ENCODE data around the gene PCGF5.

Gene PCGF5

GRCh38 chr10:91220954-91221675, 652 bp downstream of the PCGF5 start:
- no peak for TF ChIP-seq EZH2phosphoT487 (IDR thresholded peaks at IDR 0.05; ENCODE audit: borderline replicate concordance)
- no peak for TF ChIP-seq CTCF (conservative IDR thresholded peaks at IDR 0.05; ENCODE audit: low read length)
- Histone ChIP-seq H3K4me1 (ENCODE audit: insufficient read depth, low read length, poor library complexity, severe bottlenecking) (peaks cover 42% of the 10 kb centered on the region), H3K27me3 (ENCODE audit: insufficient read depth, low read length, poor library complexity, severe bottlenecking) (no peaks in the 10 kb centered on the region), H3F3A (ENCODE audit: low read depth) (no peaks in the 10 kb centered on the region), H3K79me2 (ENCODE audit: insufficient read depth, low read length) (peaks cover 36% of the 10 kb centered on the region), H3K9ac (ENCODE audit: low read depth, low read length, poor library complexity, severe bottlenecking) (peak overlapping the region; percentile 90), H3K36me3 (ENCODE audit: insufficient read depth, low read length) (no peaks in the 10 kb centered on the region), H3K9me2 (replicated peaks; ENCODE audit: low read depth, low read length) (no peaks in the 10 kb centered on the region), H4K20me1 (ENCODE audit: insufficient read depth, low read length, poor library complexity, severe bottlenecking) (peaks cover 25% of the 10 kb centered on the region), H2AFZ (ENCODE audit: low read length) (peak overlapping the region; percentile 78; the same call in 1 of the 2 replicates), H3K4me2 (ENCODE audit: low read depth, low read length, poor library complexity, severe bottlenecking) (peak overlapping the region; percentile 85), H3K4me3 (ENCODE audit: low read length, poor library complexity, severe bottlenecking) (peak overlapping the region; percentile 78), H3K9me3 (ENCODE audit: insufficient read depth, low read depth, low read length) (no peaks in the 10 kb centered on the region)

- H2AFZ ChIP-seq (ENCODE audit: low read length), result no peak overlapping the region
- no peaks in the 10 kb centered on the region for H3K27me3 ChIP-seq (ENCODE audit: insufficient read depth, low read length, poor library complexity, severe bottlenecking)
- TF ChIP-seq EZH2phosphoT487 (IDR thresholded peaks at IDR 0.05; ENCODE audit: borderline replicate concordance) (no peak), CTCF (conservative IDR thresholded peaks at IDR 0.05; ENCODE audit: low read length) (no peak)
- no peak overlapping the region for H3K4me3 ChIP-seq (ENCODE audit: low read length, poor library complexity, severe bottlenecking)
- H3K9ac ChIP-seq (ENCODE audit: low read depth, low read length, poor library complexity, severe bottlenecking), result no peak overlapping the region
- H3K9me3 ChIP-seq (ENCODE audit: insufficient read depth, low read depth, low read length), result no peaks in the 10 kb centered on the region
- H3F3A ChIP-seq (ENCODE audit: low read depth), result no peaks in the 10 kb centered on the region
- H3K4me1 ChIP-seq (ENCODE audit: insufficient read depth, low read length, poor library complexity, severe bottlenecking), result peaks cover 67% of the 10 kb centered on the region
- peak overlapping the region; percentile 52 for H3K4me2 ChIP-seq (ENCODE audit: low read depth, low read length, poor library complexity, severe bottlenecking)
- H4K20me1 ChIP-seq (ENCODE audit: insufficient read depth, low read length, poor library complexity, severe bottlenecking), result peaks cover 48% of the 10 kb centered on the region
- peaks cover 40% of the 10 kb centered on the region for H3K79me2 ChIP-seq (ENCODE audit: insufficient read depth, low read length)
- H3K9me2 ChIP-seq (replicated peaks; ENCODE audit: low read depth, low read length), result no peaks in the 10 kb centered on the region
- H3K36me3 ChIP-seq (ENCODE audit: insufficient read depth, low read length), result no peaks in the 10 kb centered on the region
Observed at GRCh38 chr10:91226093-91226492, 5.6 kb downstream of the PCGF5 start.

DNA sequence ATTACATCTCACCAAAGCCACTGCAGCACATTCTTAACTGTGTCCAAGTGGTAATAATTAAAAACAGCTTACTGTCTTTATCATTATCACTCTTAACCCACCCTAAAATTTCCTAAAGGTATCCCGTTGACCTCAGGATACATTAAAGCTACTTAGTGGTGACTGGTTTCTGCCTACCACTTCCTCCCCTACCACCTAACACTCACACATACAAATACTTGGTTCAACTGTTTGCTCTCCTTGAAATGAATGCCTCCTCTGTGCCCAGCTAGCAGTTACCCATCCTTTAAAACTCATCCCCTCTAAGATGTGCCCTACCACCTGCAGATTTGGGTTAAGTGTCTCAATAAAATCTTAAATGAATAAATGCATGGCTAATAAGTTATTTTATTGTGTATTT, 7.1 kb downstream of the PCGF5 start:
- no peak for TF ChIP-seq CTCF (conservative IDR thresholded peaks at IDR 0.05; ENCODE audit: low read length)
- H4K20me1 ChIP-seq (ENCODE audit: insufficient read depth, low read length, poor library complexity, severe bottlenecking), result peaks cover 36% of the 10 kb centered on the region
- no peaks in the 10 kb centered on the region for H3K36me3 ChIP-seq (ENCODE audit: insufficient read depth, low read length)
- H3K4me3 ChIP-seq (ENCODE audit: low read length, poor library complexity, severe bottlenecking), result peak overlapping the region; percentile 20
- peaks cover 54% of the 10 kb centered on the region for H3K4me1 ChIP-seq (ENCODE audit: insufficient read depth, low read length, poor library complexity, severe bottlenecking)
- no peaks in the 10 kb centered on the region for H3F3A ChIP-seq (ENCODE audit: low read depth)
- H3K4me2 ChIP-seq (ENCODE audit: low read depth, low read length, poor library complexity, severe bottlenecking), result peak overlapping the region; percentile 52
- H3K79me2 ChIP-seq (ENCODE audit: insufficient read depth, low read length), result peaks cover 25% of the 10 kb centered on the region
- H3K9ac ChIP-seq (ENCODE audit: low read depth, low read length, poor library complexity, severe bottlenecking), result no peak overlapping the region
- no peaks in the 10 kb centered on the region for H3K9me3 ChIP-seq (ENCODE audit: insufficient read depth, low read depth, low read length)
- no peak overlapping the region for H2AFZ ChIP-seq (ENCODE audit: low read length)
- H3K9me2 ChIP-seq (replicated peaks; ENCODE audit: low read depth, low read length), result no peaks in the 10 kb centered on the region
- H3K27me3 ChIP-seq (ENCODE audit: insufficient read depth, low read length, poor library complexity, severe bottlenecking), result no peaks in the 10 kb centered on the region
